Measurements from ENCODE around the gene TBX4. TPM values are rescaled to one million over a fixed set of nuclear protein-coding genes. Genes with fewer than 3 reads are reported as not detected.
"Not testable (repeated sequence)": the region's sequence is repeated elsewhere in the genome, so short reads cannot be mapped to it uniquely, and the experiment has no call there.

Gene TBX4
- total and polyA plus RNA-seq, 2 donors from 2014 or later = not detected

DNA sequence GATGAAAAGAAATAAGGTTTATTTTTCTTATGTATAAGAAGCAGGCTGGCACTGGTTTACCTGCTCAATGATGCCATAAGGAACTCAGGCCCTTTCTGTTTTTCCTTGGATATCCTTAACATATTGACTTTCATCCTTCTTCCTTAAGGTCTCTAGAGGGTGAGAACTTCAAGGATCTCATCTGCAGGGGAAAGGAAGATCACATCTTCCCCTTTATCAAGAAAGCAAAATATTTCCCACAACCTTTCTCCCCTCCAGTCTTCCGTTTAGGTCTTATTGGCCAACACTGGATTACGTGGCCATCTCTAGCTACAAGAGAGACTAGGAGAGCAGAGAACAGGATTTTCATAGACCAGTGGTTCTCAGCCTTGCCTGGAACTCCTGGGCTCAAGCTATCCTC lies 4.2 kb upstream of the TBX4 start:
- H3K27me3 ChIP-seq (ENCODE audit: control insufficient read depth, insufficient read depth, low read length) = peaks cover 16% of the 10 kb centered on the region
- no peak for DNase-seq
- H3K4me3 ChIP-seq (ENCODE audit: low read length in 3 of 3) = no peak overlapping the region
- no peak for FAIRE-seq
- H3K9ac ChIP-seq (ENCODE audit: low read length in 3 of 3) = no peak overlapping the region
- TF ChIP-seq, protein P1, sequence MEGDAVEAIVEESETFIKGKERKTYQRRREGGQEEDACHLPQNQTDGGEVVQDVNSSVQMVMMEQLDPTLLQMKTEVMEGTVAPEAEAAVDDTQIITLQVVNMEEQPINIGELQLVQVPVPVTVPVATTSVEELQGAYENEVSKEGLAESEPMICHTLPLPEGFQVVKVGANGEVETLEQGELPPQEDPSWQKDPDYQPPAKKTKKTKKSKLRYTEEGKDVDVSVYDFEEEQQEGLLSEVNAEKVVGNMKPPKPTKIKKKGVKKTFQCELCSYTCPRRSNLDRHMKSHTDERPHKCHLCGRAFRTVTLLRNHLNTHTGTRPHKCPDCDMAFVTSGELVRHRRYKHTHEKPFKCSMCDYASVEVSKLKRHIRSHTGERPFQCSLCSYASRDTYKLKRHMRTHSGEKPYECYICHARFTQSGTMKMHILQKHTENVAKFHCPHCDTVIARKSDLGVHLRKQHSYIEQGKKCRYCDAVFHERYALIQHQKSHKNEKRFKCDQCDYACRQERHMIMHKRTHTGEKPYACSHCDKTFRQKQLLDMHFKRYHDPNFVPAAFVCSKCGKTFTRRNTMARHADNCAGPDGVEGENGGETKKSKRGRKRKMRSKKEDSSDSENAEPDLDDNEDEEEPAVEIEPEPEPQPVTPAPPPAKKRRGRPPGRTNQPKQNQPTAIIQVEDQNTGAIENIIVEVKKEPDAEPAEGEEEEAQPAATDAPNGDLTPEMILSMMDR (IDR thresholded peaks at IDR 0.05; ENCODE audit: borderline replicate concordance, extremely low read depth, insufficient read depth) = no peak
- no peak overlapping the region for H3K27ac ChIP-seq (ENCODE audit: low read depth in 2 of 2, low read length in 2 of 2)
- intact Hi-C loops (cut with DNase I) = no loop called here
- no peaks in the 10 kb centered on the region for H3K9me3 ChIP-seq (ENCODE audit: control insufficient read depth in 2 of 3, insufficient read depth in 1 of 3, low read length in 3 of 3)
- no peaks in the 10 kb centered on the region for H3K4me1 ChIP-seq (ENCODE audit: control insufficient read depth in 2 of 3, insufficient read depth in 2 of 3, low read depth in 1 of 3, low read length in 3 of 3)
- H3K36me3 ChIP-seq (ENCODE audit: control insufficient read depth in 2 of 3, insufficient read depth in 3 of 3, low read length in 3 of 3) = no peaks in the 10 kb centered on the region

DNA sequence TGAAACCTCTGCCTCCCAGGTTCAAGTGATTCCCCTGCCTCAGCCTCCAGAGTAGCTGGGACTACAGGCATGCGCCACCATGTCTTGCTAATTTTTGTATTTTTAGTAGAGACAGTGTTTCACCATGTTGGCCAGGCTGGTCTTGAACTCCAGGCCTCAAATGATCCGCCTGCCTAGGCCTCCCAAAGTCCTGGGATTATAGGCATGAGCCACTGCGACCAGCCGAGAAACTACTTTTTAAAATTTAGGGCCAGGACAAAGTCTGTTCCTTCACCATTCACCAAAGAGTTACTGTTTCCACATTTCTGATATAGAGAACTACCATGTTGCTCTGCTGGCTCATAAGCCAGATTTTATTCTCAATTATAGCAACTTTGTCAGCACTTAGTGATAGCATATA lies 3.1 kb upstream of the TBX4 start:
- H3K4me1 ChIP-seq (ENCODE audit: control insufficient read depth in 2 of 3, insufficient read depth in 2 of 3, low read depth in 1 of 3, low read length in 3 of 3); H3K9me3 ChIP-seq (ENCODE audit: control insufficient read depth in 2 of 3, insufficient read depth in 1 of 3, low read length in 3 of 3); intact Hi-C loops (cut with DNase I); H3K4me3 ChIP-seq (ENCODE audit: low read length in 3 of 3); H3K27ac ChIP-seq (ENCODE audit: low read depth in 2 of 2, low read length in 2 of 2); H3K36me3 ChIP-seq (ENCODE audit: control insufficient read depth in 2 of 3, insufficient read depth in 3 of 3, low read length in 3 of 3); FAIRE-seq; DNase-seq; H3K9ac ChIP-seq (ENCODE audit: low read length in 3 of 3): not testable (repeated sequence)
- peaks cover 27% of the 10 kb centered on the region for H3K27me3 ChIP-seq (ENCODE audit: control insufficient read depth, insufficient read depth, low read length)

DNA sequence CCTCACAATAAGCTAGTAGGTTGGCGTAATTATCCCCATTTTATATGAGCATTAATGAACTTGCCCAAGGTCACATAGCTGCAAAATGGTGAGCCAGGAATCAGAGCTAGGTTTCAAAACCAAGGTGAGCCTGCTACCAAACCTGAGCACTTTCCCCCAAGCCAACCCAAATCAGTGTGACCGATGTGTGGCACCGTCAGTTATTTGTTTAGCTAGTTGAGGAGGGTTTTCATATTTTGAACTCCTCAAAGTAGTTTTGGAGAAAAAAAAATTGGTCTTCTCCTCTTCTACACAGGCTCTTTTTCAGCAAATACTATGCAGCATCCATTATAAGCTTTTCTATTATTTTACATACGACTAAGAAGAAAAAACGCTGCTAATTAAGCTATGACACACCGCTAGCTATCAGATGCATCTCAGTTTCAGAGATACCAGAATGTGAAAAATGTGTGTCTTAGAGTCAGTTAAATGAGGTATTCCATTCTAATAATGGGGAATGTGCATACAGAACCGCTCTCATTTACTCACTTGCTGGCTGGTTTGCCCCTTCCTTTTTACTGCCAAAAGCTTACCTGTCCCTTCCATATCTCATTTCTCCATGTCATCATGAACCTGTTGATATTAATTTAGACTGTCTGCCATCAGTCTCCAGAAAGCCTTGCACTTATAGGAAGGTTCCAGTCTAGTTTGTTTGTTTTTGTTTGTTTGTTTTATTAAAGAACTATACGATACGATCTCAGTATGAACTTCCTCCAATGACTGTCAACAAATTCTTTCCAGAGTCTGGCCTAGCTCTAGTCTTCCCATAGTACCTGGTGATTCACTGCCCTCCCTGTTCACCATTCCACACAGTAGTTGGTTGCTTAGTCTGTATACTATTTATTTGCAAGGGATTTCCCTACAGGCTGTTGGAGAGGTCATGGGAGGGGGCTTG lies 2.2 kb upstream of the TBX4 start:
- intact Hi-C loops (cut with DNase I) = no loop called here
- Histone ChIP-seq H3K9ac (ENCODE audit: low read length in 3 of 3) (no peak overlapping the region), H3K9me3 (ENCODE audit: control insufficient read depth in 2 of 3, insufficient read depth in 1 of 3, low read length in 3 of 3) (no peaks in the 10 kb centered on the region), H3K27ac (ENCODE audit: low read depth in 2 of 2, low read length in 2 of 2) (no peak overlapping the region), H3K4me1 (ENCODE audit: control insufficient read depth in 2 of 3, insufficient read depth in 2 of 3, low read depth in 1 of 3, low read length in 3 of 3) (no peaks in the 10 kb centered on the region), H3K36me3 (ENCODE audit: control insufficient read depth in 2 of 3, insufficient read depth in 3 of 3, low read length in 3 of 3) (no peaks in the 10 kb centered on the region), H3K4me3 (ENCODE audit: low read length in 3 of 3) (no peak overlapping the region), H3K27me3 (ENCODE audit: control insufficient read depth, insufficient read depth, low read length) (peaks cover 28% of the 10 kb centered on the region)
- DNase-seq (no peak), FAIRE-seq (no peak)
- TF ChIP-seq, protein P1 (IDR thresholded peaks at IDR 0.05; ENCODE audit: borderline replicate concordance, extremely low read depth, insufficient read depth) = no peak

DNA sequence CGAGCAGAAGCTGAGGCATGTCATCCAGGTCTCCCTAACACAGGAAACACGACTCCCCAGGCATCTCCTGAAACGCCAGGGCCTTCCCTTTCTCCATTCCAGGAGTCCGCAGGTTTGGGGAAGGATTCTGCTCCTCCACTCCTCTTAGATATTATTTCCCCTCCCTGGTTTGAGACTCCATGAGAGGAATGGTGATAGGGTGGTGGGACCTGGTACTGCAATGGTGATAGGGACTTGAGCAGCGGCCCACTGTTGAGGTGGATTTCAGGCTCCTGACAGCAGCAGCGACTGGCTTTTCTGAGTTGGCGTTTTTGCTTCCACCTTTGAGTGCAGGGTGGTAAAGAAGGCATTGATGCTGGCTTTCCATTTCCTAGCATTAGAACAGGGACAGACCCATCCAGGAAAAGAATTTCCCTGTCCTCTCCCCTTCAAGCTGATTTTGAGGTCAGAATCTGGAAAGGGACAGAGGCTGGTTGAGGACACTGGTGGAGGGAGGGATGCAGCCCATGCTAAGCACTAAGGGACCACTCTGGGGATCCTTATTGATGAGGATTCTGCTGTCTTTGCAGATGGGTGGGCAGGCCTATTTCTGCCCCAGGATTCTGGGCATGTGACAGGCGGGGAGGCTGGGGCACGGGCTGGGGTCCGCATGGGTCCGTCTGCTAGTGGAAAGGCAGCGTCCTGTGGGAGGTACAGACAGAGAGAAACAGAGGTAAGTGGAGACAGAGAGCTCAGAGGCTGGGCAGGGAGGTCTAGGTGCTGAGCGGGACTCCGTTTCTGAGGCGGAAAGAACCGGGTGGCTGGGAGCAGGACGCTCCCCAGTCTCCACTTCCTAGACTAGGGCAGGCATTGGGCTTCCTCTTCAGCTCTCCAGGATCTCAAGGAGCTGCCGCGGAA lies 1.3 kb upstream of the TBX4 start:
- DNase-seq = no peak
- intact Hi-C loops (cut with DNase I) = no loop called here
- no peak overlapping the region for H3K27ac ChIP-seq (ENCODE audit: low read depth in 2 of 2, low read length in 2 of 2)

More for the DNA sequence above, 1.3 kb upstream of the TBX4 start:
- no peak overlapping the region for H3K9ac ChIP-seq (ENCODE audit: low read length in 3 of 3)
- no peaks in the 10 kb centered on the region for H3K36me3 ChIP-seq (ENCODE audit: control insufficient read depth in 2 of 3, insufficient read depth in 3 of 3, low read length in 3 of 3)
- peaks cover 35% of the 10 kb centered on the region for H3K27me3 ChIP-seq (ENCODE audit: control insufficient read depth, insufficient read depth, low read length)
- no peak overlapping the region for H3K4me3 ChIP-seq (ENCODE audit: low read length in 3 of 3)
- H3K9me3 ChIP-seq (ENCODE audit: control insufficient read depth in 2 of 3, insufficient read depth in 1 of 3, low read length in 3 of 3) = no peaks in the 10 kb centered on the region
- H3K4me1 ChIP-seq (ENCODE audit: control insufficient read depth in 2 of 3, insufficient read depth in 2 of 3, low read depth in 1 of 3, low read length in 3 of 3) = no peaks in the 10 kb centered on the region
- TF ChIP-seq, protein P1 (IDR thresholded peaks at IDR 0.05; ENCODE audit: borderline replicate concordance, extremely low read depth, insufficient read depth) = no peak
- FAIRE-seq = no peak
